ENCODE results near the gene OVCH2.

OVCH2 gene

DNA sequence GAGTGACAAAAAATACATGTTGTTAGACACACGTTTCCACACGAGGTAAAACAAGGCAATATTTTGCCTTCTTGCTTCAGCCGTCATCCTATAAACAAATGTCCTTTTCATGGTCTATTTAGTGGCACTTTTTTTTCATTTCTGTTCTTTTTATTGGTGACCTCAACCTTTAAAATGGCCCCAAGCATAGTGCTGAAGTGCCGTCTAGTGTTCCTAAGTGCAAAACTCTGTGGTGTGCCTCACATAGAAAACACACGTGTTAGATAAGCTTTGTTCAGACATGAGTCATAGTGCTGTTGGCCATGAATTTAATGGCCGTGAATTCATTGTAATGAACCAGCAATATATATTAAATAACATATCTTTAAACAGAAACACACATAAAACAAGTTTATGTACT lies 15.6 kb downstream of the OVCH2 start:
- no peak overlapping the region for H3K9ac ChIP-seq (ENCODE audit: insufficient read length)
- H3K9me3 ChIP-seq (ENCODE audit: low read depth, low read length) = no peaks in the 10 kb centered on the region
- no peak for DNase-seq (ENCODE audit: low read depth, low spot score)
- no peaks in the 10 kb centered on the region for H3K36me3 ChIP-seq (ENCODE audit: insufficient read depth, low read length)
- no peak overlapping the region for H3K4me3 ChIP-seq
- no peak overlapping the region for H3K27ac ChIP-seq
- no peak for TF ChIP-seq FOXP2 (optimal IDR thresholded peaks at IDR 0.05; ENCODE audit: control extremely low read depth, extremely low read length, insufficient read depth)
- no peak for TF ChIP-seq POLR2AphosphoS5 (IDR thresholded peaks at IDR 0.05; ENCODE audit: borderline replicate concordance, low read depth, low read length)
- no peak for TF ChIP-seq EZH2 (IDR thresholded peaks at IDR 0.05)

DNA sequence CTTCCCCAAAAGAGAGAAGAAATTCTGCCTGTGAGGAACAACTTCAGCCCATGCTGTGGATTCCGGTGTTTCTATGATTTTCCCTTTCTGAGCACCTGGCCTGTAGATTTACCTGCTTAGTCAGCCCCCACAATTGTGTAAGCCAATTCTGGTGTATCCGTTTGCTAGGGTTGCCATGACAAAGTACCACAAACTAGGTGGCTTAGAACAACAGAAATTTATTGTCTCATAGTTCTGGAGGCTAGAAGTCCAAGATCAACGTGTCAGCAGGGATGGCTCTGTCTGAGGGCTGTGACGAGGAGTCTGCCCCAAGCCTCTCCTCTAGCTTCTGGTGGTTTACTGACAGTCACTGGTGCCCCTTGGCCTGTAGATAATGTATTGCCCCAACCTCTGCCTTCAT lies 17.0 kb downstream of the OVCH2 start:
- H3K27ac ChIP-seq = no peak overlapping the region
- H3K36me3 ChIP-seq (ENCODE audit: insufficient read depth, low read length) = no peaks in the 10 kb centered on the region
- H3K9me3 ChIP-seq (ENCODE audit: low read depth, low read length) = no peaks in the 10 kb centered on the region
- no peak for DNase-seq (ENCODE audit: low read depth, low spot score)
- TF ChIP-seq POLR2AphosphoS5 (IDR thresholded peaks at IDR 0.05; ENCODE audit: borderline replicate concordance, low read depth, low read length) (no peak), EZH2 (IDR thresholded peaks at IDR 0.05) (no peak), FOXP2 (optimal IDR thresholded peaks at IDR 0.05; ENCODE audit: control extremely low read depth, extremely low read length, insufficient read depth) (no peak)
- H3K4me3 ChIP-seq = no peak overlapping the region
- no peak overlapping the region for H3K9ac ChIP-seq (ENCODE audit: insufficient read length)

DNA sequence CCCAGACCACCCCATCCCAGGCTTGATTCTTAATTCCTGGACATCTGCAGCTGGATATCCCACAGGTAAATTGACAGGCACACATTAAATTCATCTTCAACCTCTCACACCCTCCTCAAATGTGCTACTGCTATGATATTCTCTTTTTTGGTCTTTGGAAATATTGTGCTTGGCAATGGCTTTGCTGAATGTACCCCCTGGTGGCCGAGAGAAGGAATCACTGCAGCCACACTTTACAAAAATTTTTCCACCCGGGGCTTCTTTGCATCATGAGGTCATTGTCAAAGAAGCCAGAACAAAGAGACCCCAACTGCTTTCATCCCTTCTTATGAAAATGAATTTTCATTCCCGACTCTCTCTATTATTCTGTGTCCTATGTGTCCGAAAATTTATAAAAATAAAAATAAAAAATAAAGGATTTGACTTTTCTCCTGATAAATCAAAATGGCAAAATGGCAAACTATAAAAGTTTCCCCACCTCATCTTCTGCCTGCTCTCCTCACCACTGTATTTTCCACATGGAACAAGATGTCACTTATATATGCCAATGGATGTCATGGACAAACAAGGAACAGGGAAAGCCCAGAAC lies 17.9 kb downstream of the OVCH2 start:
- H3K4me3 ChIP-seq = no peak overlapping the region
- TF ChIP-seq POLR2AphosphoS5 (IDR thresholded peaks at IDR 0.05; ENCODE audit: borderline replicate concordance, low read depth, low read length) (no peak), FOXP2 (optimal IDR thresholded peaks at IDR 0.05; ENCODE audit: control extremely low read depth, extremely low read length, insufficient read depth) (no peak), EZH2 (IDR thresholded peaks at IDR 0.05) (no peak)
- no peak for DNase-seq (ENCODE audit: low read depth, low spot score)
- H3K9ac ChIP-seq (ENCODE audit: insufficient read length) = no peak overlapping the region
- no peak overlapping the region for H3K27ac ChIP-seq
- H3K9me3 ChIP-seq (ENCODE audit: low read depth, low read length) = no peaks in the 10 kb centered on the region
- H3K36me3 ChIP-seq (ENCODE audit: insufficient read depth, low read length) = no peaks in the 10 kb centered on the region

DNA sequence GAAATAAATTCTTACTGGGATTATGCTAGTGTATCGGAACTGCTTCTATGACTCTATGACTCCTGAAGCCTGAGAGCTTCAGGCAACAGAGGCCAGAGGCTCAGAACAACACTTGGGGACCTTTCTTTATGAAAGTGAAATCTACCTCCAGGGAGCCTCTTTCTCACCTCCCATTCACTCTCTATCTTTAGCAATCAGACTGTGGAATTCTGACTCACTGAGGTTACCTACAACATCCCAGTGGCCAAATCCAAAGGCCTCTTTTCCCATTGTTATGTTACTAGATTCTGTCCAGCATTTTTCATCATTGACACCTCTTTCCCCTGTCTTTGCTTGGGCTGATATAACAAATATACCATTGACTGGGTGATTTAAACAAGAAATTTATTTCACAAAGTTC lies 18.9 kb downstream of the OVCH2 start:
- no peak for TF ChIP-seq POLR2AphosphoS5 (IDR thresholded peaks at IDR 0.05; ENCODE audit: borderline replicate concordance, low read depth, low read length)
- TF ChIP-seq FOXP2 (optimal IDR thresholded peaks at IDR 0.05; ENCODE audit: control extremely low read depth, extremely low read length, insufficient read depth) = no peak
- no peak for TF ChIP-seq EZH2 (IDR thresholded peaks at IDR 0.05)
- Histone ChIP-seq H3K27ac (no peak overlapping the region), H3K9me3 (ENCODE audit: low read depth, low read length) (no peaks in the 10 kb centered on the region), H3K36me3 (ENCODE audit: insufficient read depth, low read length) (no peaks in the 10 kb centered on the region), H3K9ac (ENCODE audit: insufficient read length) (no peak overlapping the region), H3K4me3 (no peak overlapping the region)
- DNase-seq (ENCODE audit: low read depth, low spot score) = no peak

DNA sequence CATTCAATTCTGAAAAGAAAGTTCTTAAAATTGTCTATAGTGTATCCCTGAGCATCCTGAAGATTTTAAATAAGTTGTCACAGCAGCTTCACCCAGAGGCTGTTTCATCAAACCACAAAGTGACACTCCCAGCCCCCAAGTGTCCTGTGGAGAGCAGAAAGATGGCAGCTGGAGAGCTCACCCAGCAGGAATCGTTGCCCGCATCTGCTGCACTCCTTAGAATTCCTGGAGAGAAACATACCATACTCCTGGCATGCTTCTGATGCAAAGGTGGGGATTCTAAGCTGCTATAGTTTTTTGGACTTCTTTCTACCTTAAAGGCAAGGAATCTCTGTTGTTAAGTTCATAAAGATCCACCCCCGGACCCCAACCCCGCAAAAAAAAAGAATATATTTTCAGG lies 19.5 kb downstream of the OVCH2 start:
- no peaks in the 10 kb centered on the region for H3K36me3 ChIP-seq (ENCODE audit: insufficient read depth, low read length)
- no peak for TF ChIP-seq FOXP2 (optimal IDR thresholded peaks at IDR 0.05; ENCODE audit: control extremely low read depth, extremely low read length, insufficient read depth)
- H3K9me3 ChIP-seq (ENCODE audit: low read depth, low read length) = no peaks in the 10 kb centered on the region
- no peak overlapping the region for H3K27ac ChIP-seq
- H3K9ac ChIP-seq (ENCODE audit: insufficient read length) = no peak overlapping the region
- no peak overlapping the region for H3K4me3 ChIP-seq
- DNase-seq (ENCODE audit: low read depth, low spot score) = no peak

DNA sequence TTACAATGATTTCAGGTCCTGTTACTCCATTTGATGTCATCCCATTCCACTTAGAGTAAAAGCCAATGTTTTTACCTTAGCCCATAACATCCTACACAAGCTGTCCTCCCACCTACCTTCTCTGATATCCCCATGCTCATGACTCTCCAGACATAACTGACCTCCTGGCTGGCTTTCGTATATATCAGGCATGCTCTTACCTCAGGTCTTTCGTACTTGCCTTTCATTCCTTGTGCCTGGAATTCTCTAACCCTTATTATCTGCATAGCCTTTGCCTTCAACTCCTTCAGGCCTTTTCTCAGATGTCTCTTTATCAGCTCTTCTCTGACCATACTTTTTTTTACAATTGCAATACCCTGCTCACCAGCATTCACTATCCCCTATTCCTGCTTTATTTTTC lies 22.7 kb downstream of the OVCH2 start:
- H3K4me3 ChIP-seq = no peak overlapping the region
- H3K9me3 ChIP-seq (ENCODE audit: low read depth, low read length) = no peaks in the 10 kb centered on the region
- TF ChIP-seq FOXP2 (optimal IDR thresholded peaks at IDR 0.05; ENCODE audit: control extremely low read depth, extremely low read length, insufficient read depth) (no peak), POLR2AphosphoS5 (IDR thresholded peaks at IDR 0.05; ENCODE audit: borderline replicate concordance, low read depth, low read length) (no peak), EZH2 (IDR thresholded peaks at IDR 0.05) (no peak)
- no peak for DNase-seq (ENCODE audit: low read depth, low spot score)
- H3K9ac ChIP-seq (ENCODE audit: insufficient read length) = no peak overlapping the region
- no peaks in the 10 kb centered on the region for H3K36me3 ChIP-seq (ENCODE audit: insufficient read depth, low read length)
- H3K27ac ChIP-seq = no peak overlapping the region

DNA sequence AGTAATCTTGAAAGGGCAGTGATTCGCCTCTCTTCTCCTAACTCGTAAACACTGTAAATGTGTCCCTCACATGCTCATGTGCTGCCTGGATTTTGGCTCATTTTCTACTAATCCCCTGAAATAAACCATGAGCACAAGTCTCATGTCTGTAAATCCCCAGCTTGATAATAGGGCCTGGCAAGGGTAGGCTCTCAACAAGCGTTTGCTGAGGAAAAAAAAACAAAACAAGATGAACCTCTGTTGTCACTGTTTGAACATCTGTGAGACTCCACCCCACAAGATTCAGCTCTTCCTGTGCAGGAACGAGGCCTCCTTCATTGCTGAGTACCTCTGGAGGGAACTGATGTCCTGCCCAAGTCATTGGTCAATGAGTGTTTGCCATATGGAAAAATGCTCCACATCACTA lies 28.5 kb downstream of the OVCH2 start:
- TF ChIP-seq FOXP2 (optimal IDR thresholded peaks at IDR 0.05; ENCODE audit: control extremely low read depth, extremely low read length, insufficient read depth) (no peak), EZH2 (IDR thresholded peaks at IDR 0.05) (no peak), POLR2AphosphoS5 (IDR thresholded peaks at IDR 0.05; ENCODE audit: borderline replicate concordance, low read depth, low read length) (no peak)
- no peak overlapping the region for H3K9ac ChIP-seq (ENCODE audit: insufficient read length)
- no peak overlapping the region for H3K27ac ChIP-seq
- H3K36me3 ChIP-seq (ENCODE audit: insufficient read depth, low read length) = no peaks in the 10 kb centered on the region
- no peak for DNase-seq (ENCODE audit: low read depth, low spot score)
- no peak overlapping the region for H3K4me3 ChIP-seq
- no peaks in the 10 kb centered on the region; the same call in 1 of the 2 replicates for H3K9me3 ChIP-seq (ENCODE audit: low read depth, low read length)

DNA sequence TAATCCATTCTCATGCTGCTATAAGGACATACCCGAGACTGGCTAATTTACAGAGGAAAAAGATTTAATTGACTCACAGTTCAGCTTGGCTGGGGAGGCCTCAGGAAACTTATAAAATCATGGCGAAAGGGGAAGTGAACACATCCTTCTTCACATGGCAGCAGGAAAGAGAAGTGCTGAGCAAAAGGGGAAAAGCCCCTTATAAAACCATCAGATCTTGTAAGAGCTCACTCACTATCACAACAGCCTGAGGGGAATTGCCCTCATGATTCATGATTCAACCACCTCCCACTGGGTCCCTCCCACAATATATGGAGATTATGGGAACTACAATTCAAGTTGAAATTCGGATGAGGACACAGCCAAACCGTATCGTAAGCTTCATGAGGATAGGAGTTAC lies 29.2 kb downstream of the OVCH2 start:
- peak; percentile 42 for DNase-seq (ENCODE audit: low read depth, low spot score)
- Histone ChIP-seq H3K9me3 (ENCODE audit: low read depth, low read length) (no peaks in the 10 kb centered on the region; the same call in 1 of the 2 replicates), H3K27ac (no peak overlapping the region), H3K9ac (ENCODE audit: insufficient read length) (no peak overlapping the region), H3K36me3 (ENCODE audit: insufficient read depth, low read length) (no peaks in the 10 kb centered on the region), H3K4me3 (no peak overlapping the region)
- TF ChIP-seq FOXP2 (optimal IDR thresholded peaks at IDR 0.05; ENCODE audit: control extremely low read depth, extremely low read length, insufficient read depth) (no peak), POLR2AphosphoS5 (IDR thresholded peaks at IDR 0.05; ENCODE audit: borderline replicate concordance, low read depth, low read length) (no peak), EZH2 (IDR thresholded peaks at IDR 0.05) (no peak)

DNA sequence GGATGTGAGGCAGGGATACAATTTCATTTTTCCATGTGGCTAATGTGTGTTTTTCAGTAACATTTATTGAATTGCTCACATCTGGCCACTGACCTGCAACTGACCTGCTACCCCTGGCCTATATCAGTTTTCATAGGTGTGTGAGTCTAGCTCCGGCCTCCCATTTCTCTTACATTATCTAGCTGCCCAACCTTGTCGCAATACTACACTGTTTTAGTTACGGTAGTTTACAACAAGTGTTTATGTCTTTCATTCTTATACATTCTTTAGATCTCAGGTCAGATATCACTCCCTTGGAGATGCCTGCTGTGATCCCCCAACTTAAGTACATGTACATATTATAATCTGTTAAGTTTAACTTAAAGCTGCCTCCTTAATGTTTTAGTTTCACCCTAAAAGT lies 30.6 kb downstream of the OVCH2 start:
- DNase-seq (ENCODE audit: low read depth, low spot score) = no peak
- H3K9me3 ChIP-seq (ENCODE audit: low read depth, low read length) = no peaks in the 10 kb centered on the region; the same call in 1 of the 2 replicates
- H3K36me3 ChIP-seq (ENCODE audit: insufficient read depth, low read length) = no peaks in the 10 kb centered on the region
- H3K9ac ChIP-seq (ENCODE audit: insufficient read length) = no peak overlapping the region
- no peak overlapping the region for H3K4me3 ChIP-seq
- TF ChIP-seq POLR2AphosphoS5 (IDR thresholded peaks at IDR 0.05; ENCODE audit: borderline replicate concordance, low read depth, low read length) = no peak
- no peak for TF ChIP-seq FOXP2 (optimal IDR thresholded peaks at IDR 0.05; ENCODE audit: control extremely low read depth, extremely low read length, insufficient read depth)
- TF ChIP-seq EZH2 (IDR thresholded peaks at IDR 0.05) = no peak
- no peak overlapping the region for H3K27ac ChIP-seq

All from SK-N-MC (cell line).